IMR-90 (cell line): ENCODE measurements around the gene SLC6A4. TPM values are rescaled to one million over a fixed set of nuclear protein-coding genes. Genes with fewer than 3 reads are reported as not detected.

Experiments used
- ATAC-seq: fragments of 200-7000 bp; cut with Tn5 transposase; 2 replicates; pipeline ENCODE4 v1.9.1; 2020; ENCODE audit warnings: low read depth, mild to moderate bottlenecking, moderate library complexity
- BruUV-seq: library from RNA; stranded (reverse); fragments of 400-500 nt; replicated peaks from 2 replicates; lab custom pipeline; 2021; lab: Mats Ljungman, UMichigan
- CTCF ChIA-PET: fragments of 300-600 bp; formaldehyde crosslinking; extraction: SDS; loops from one replicate; lab custom pipeline; 2021; ENCODE audit warnings: antibody characterized with exemption; lab: Yijun Ruan, JAX
- POLR2A ChIA-PET: fragments of 300-600 bp; sonication (Branson Sonifier 250); formaldehyde crosslinking; loops from one replicate; lab custom pipeline; 2022; ENCODE audit warnings: antibody characterized with exemption; ENCODE audit not compliant: unreplicated experiment; lab: Charles Lee
- DNase-seq: peaks from one replicate; pipeline ENCODE4 v3.0.0; 2013
- H2AFZ ChIP-seq: replicated peaks from 2 replicates; pipeline ENCODE3; 2013; ENCODE audit warnings: low read length, mild to moderate bottlenecking; ENCODE audit not compliant: poor library complexity
- H2AK5ac ChIP-seq: 2 replicates; pipeline ENCODE4 v1.6.1; 2013; ENCODE audit warnings: low read depth, low read length, inconsistent platforms
- H2AK9ac ChIP-seq: replicated peaks from 2 replicates; pipeline ENCODE3; 2013; ENCODE audit warnings: mild to moderate bottlenecking, low read depth, low read length, moderate library complexity; ENCODE audit not compliant: poor library complexity
- H2BK120ac ChIP-seq: 2 replicates; pipeline ENCODE4 v1.6.1; 2013; ENCODE audit warnings: low read depth, low read length, inconsistent platforms
- H2BK15ac ChIP-seq: 3 replicates; pipeline ENCODE4 v1.6.1; 2013; ENCODE audit warnings: low read depth, low read length, inconsistent platforms
- H2BK20ac ChIP-seq: 2 replicates; pipeline ENCODE4 v1.6.1; 2013; ENCODE audit warnings: low read depth, mild to moderate bottlenecking, inconsistent platforms, low read length, moderate library complexity
- H2BK5ac ChIP-seq: 2 replicates; pipeline ENCODE4 v1.6.1; 2013; ENCODE audit warnings: mild to moderate bottlenecking, low read depth, low read length, inconsistent platforms; ENCODE audit not compliant: poor library complexity, severe bottlenecking
- H3K14ac ChIP-seq: replicated peaks from 2 replicates; pipeline ENCODE4 v1.6.1; 2013; ENCODE audit warnings: low read depth, low read length, inconsistent platforms
- H3K18ac ChIP-seq: 2 replicates; pipeline ENCODE4 v1.6.1; 2013; ENCODE audit warnings: low read depth, low read length, control low read depth
- H3K23ac ChIP-seq: 2 replicates; pipeline ENCODE4 v1.6.1; 2013; ENCODE audit warnings: low read depth, low read length, inconsistent platforms
- H3K27ac ChIP-seq: 2 replicates; pipeline ENCODE4 v1.5.1; 2013; ENCODE audit warnings: mild to moderate bottlenecking, control low read depth, low read length; ENCODE audit not compliant: insufficient read depth
- H3K27me3 ChIP-seq: 2 replicates; pipeline ENCODE4 v1.6.1; 2013; ENCODE audit warnings: low read length; ENCODE audit not compliant: control insufficient read depth, insufficient read depth
- H3K36me3 ChIP-seq: 2 replicates; pipeline ENCODE4 v1.6.1; 2013; ENCODE audit warnings: low read length, mixed read lengths; ENCODE audit not compliant: control insufficient read depth, insufficient read depth
- H3K4ac ChIP-seq: 2 replicates; pipeline ENCODE4 v1.6.1; 2013; ENCODE audit warnings: low read depth, low read length, inconsistent platforms
- H3K4me1 ChIP-seq: 2 replicates; pipeline ENCODE4 v1.6.1; 2013; ENCODE audit warnings: low read length, mixed read lengths; ENCODE audit not compliant: control insufficient read depth, insufficient read depth
- H3K4me2 ChIP-seq: 2 replicates; pipeline ENCODE4 v1.6.1; 2013; ENCODE audit warnings: low read depth, mild to moderate bottlenecking, control low read depth, low read length, moderate library complexity
- H3K4me3 ChIP-seq: 2 replicates; pipeline ENCODE4 v1.5.1; 2013; ENCODE audit warnings: low read depth, mild to moderate bottlenecking, control low read depth, low read length, moderate library complexity; ENCODE audit not compliant: insufficient read depth
- H3K56ac ChIP-seq: 2 replicates; pipeline ENCODE4 v1.6.1; 2013; ENCODE audit warnings: low read length, inconsistent platforms; ENCODE audit not compliant: insufficient read depth; ENCODE audit errors: extremely low read depth
- H3K79me1 ChIP-seq, 2 experiments: 2 replicates each; pipeline ENCODE4 v1.6.1; 2013; ENCODE audit warnings: low read length in 2 of 2, inconsistent platforms in 1 of 2, low read depth in 1 of 2
- H3K9ac ChIP-seq: 2 replicates; pipeline ENCODE4 v1.6.1; 2013; ENCODE audit warnings: low read depth, low read length, control low read depth
- H3K9me1 ChIP-seq: 2 replicates; pipeline ENCODE4 v1.6.1; 2013; ENCODE audit warnings: low read length, inconsistent platforms; ENCODE audit not compliant: insufficient read depth
- H3K9me3 ChIP-seq: 2 replicates; pipeline ENCODE4 v1.6.1; 2013; ENCODE audit warnings: low read length; ENCODE audit not compliant: control insufficient read depth, insufficient read depth
- H4K20me1 ChIP-seq: 2 replicates; pipeline ENCODE4 v1.6.1; 2013; ENCODE audit warnings: low read length, inconsistent platforms; ENCODE audit not compliant: insufficient read depth
- H4K5ac ChIP-seq: 2 replicates; pipeline ENCODE4 v1.6.1; 2013; ENCODE audit warnings: mild to moderate bottlenecking, low read depth, low read length, control low read depth
- H4K8ac ChIP-seq, 2 experiments: 2 replicates each; pipeline ENCODE4 v1.6.1; 2013; ENCODE audit warnings: low read depth in 2 of 2, low read length in 2 of 2, control low read depth in 1 of 2, inconsistent platforms in 1 of 2
- H4K91ac ChIP-seq: 2 replicates; pipeline ENCODE4 v1.6.1; 2013; ENCODE audit warnings: low read depth, low read length, inconsistent platforms; ENCODE audit not compliant: insufficient read depth
- BHLHE40 ChIP-seq: fragments of 150-350 bp; IDR thresholded peaks from 2 replicates; pipeline ENCODE4 v1.6.1; 2016; ENCODE audit warnings: mild to moderate bottlenecking, low read depth, low read length
- CEBPB ChIP-seq: IDR thresholded peaks from 2 replicates; pipeline ENCODE4 v1.6.1; 2012; ENCODE audit warnings: low read depth, low read length, improper control_type of control experiment
- CHD1 ChIP-seq: IDR thresholded peaks from 2 replicates; pipeline ENCODE4 v1.6.1; 2012; ENCODE audit warnings: low read depth, low read length, improper control_type of control experiment
- FOS ChIP-seq: fragments of 150-350 bp; IDR thresholded peaks from 2 replicates; pipeline ENCODE4 v1.6.1; 2016; ENCODE audit warnings: low read depth, low read length
- MAFK ChIP-seq: IDR thresholded peaks from 2 replicates; pipeline ENCODE4 v1.6.1; 2012; ENCODE audit warnings: low read depth, low read length, improper control_type of control experiment
- MAZ ChIP-seq: IDR thresholded peaks from 2 replicates; pipeline ENCODE4 v1.6.1; 2012; ENCODE audit warnings: low read depth, mild to moderate bottlenecking, low read length, improper control_type of control experiment, moderate library complexity, borderline replicate concordance
- MXI1 ChIP-seq: IDR thresholded peaks from 2 replicates; pipeline ENCODE4 v1.6.1; 2012; ENCODE audit warnings: low read depth, mild to moderate bottlenecking, low read length, moderate library complexity, borderline replicate concordance
- NFE2L2 ChIP-seq: fragments of 150-350 bp; IDR thresholded peaks from 2 replicates; pipeline ENCODE4 v1.6.1; 2016; ENCODE audit warnings: low read depth, mild to moderate bottlenecking, low read length
- POLR2A ChIP-seq: IDR thresholded peaks from 2 replicates; pipeline ENCODE4 v1.6.1; 2012; ENCODE audit warnings: mild to moderate bottlenecking, low read depth, low read length
- RAD21 ChIP-seq: IDR thresholded peaks from 2 replicates; pipeline ENCODE4 v1.6.1; 2012; ENCODE audit warnings: low read length, improper control_type of control experiment
- RCOR1 ChIP-seq: IDR thresholded peaks from 2 replicates; pipeline ENCODE4 v1.6.1; 2012; ENCODE audit warnings: mild to moderate bottlenecking, low read length, improper control_type of control experiment; ENCODE audit not compliant: insufficient replicate concordance
- RFX5 ChIP-seq: IDR thresholded peaks from 2 replicates; pipeline ENCODE4 v1.8.0; 2012; ENCODE audit warnings: low read depth, mild to moderate bottlenecking, low read length, moderate library complexity
- SMC3 ChIP-seq: fragments of 150-350 bp; IDR thresholded peaks from 2 replicates; pipeline ENCODE4 v1.6.1; 2016; ENCODE audit warnings: low read depth, mild to moderate bottlenecking, antibody characterized with exemption, low read length, moderate library complexity
- WGBS, 2 experiments: methylation state at CpG; one replicate each; pipeline versions ENCODE4 v1.1.5 to v1.1.7; 2013; ENCODE audit warnings: missing lambda C conversion rate in 2 of 2; ENCODE audit not compliant: insufficient read length in 1 of 2; ENCODE audit errors: extremely low coverage in 2 of 2; 5-methylcytosine and 5-hydroxymethylcytosine counted together
- dilution Hi-C: fragments of 300-500 bp; cut with HindIII; formaldehyde crosslinking; loops from one replicate; pipeline ENCODE4 v1.14.3; 2018; ENCODE audit warnings: low sequenced_read_pairs; ENCODE audit not compliant: unreplicated experiment
- in situ Hi-C: fragments of 300-500 bp; cut with MboI; formaldehyde crosslinking; loops from 3 replicates; pipeline ENCODE4 v1.14.3; 2019; ENCODE audit warnings: low sequenced_read_pairs, inconsistent platforms, mixed read lengths
- intact Hi-C: fragments of 100-400 bp; cut with micrococcal nuclease; formaldehyde crosslinking; loops from 2 replicates; pipeline ENCODE4 v1.10.0; 2022
- polyA plus RNA-seq, 3 experiments: library from polyadenylated mRNA; depleted of rRNA; stranded (reverse); fragments of >200 nt; gene quantifications; 2 replicates each; pipeline ENCODE4 v1.2.3, GENCODE V29; 2012; ENCODE audit warnings: low replicate concordance in 1 of 3
- total RNA-seq: library from RNA; depleted of rRNA; stranded (reverse); fragments of >200 nt; gene quantifications from 2 replicates; pipeline ENCODE4 v1.2.3, GENCODE V29; 2012
- TF ChIP-seq, protein P1 (sequence below): fragments of 150-350 bp; IDR thresholded peaks from 2 replicates; pipeline ENCODE4 v1.6.1; 2017; ENCODE audit warnings: mild to moderate bottlenecking, antibody characterized with exemption, low read length, low read depth
- TF ChIP-seq, protein P2 (sequence below): conservative IDR thresholded peaks from 2 replicates; pipeline ENCODE4 v1.5.1; 2012; ENCODE audit warnings: mild to moderate bottlenecking, low read depth, low read length, improper control_type of control experiment
- TF ChIP-seq, protein P3 (sequence below): fragments of 150-350 bp; IDR thresholded peaks from 2 replicates; pipeline ENCODE4 v1.6.1; 2016; ENCODE audit warnings: low read depth, mild to moderate bottlenecking, low read length, moderate library complexity, borderline replicate concordance

The SLC6A4 gene
- total and polyA plus RNA-seq, 2 of the 4 experiments (the other 2 are of a cell fraction): under 0.01 TPM; not detected in 1

DNA sequence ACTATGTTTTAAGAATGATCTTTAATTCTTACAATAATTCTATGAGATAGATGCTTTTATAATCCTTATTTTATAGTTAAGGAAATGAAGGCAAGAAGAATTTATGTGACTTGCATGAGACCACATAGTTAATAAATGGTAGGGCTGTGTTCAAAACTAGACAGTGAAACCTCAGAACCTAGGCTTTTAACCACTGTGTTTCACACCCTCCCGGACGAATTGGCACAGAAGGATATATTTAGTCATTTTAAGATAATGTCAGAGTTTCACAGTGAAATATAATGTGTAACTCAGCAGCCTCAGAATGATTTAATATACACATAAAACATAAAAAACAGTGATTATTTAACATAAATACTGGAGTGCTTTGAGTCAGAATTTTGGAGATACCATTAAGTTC is 61.8 kb downstream of the SLC6A4 start:
- Histone ChIP-seq H2AK9ac (no peak overlapping the region), H2AK5ac (no peak overlapping the region), H2AFZ (no peak overlapping the region), H3K4ac (no peak overlapping the region), H3K56ac (no peak overlapping the region), H3K79me1 (peaks cover 17 to 35% of the 10 kb centered on the region in 2 experiments), H4K20me1 (0 out of 2 replicates have a peak, but pooled peaks cover 5% of the 10 kb centered on the region), H4K8ac (no peak overlapping the region), H3K9me1 (no peaks in the 10 kb centered on the region), H3K23ac (no peak overlapping the region), H3K36me3 (peaks cover 10% of the 10 kb centered on the region), H2BK5ac (no peak overlapping the region), H3K18ac (no peak overlapping the region), H3K9ac (no peak overlapping the region), H4K5ac (no peak overlapping the region), H3K27me3 (no peaks in the 10 kb centered on the region), H2BK20ac (no peak overlapping the region), H3K14ac (no peak overlapping the region), H4K91ac (no peak overlapping the region), H3K27ac (no peak overlapping the region), H2BK15ac (no peak overlapping the region), H3K4me2 (no peak overlapping the region), H3K4me3 (no peak overlapping the region), H3K9me3 (no peaks in the 10 kb centered on the region), H2BK120ac (no peak overlapping the region), H3K4me1 (no peaks in the 10 kb centered on the region)
- DNase-seq (no peak), ATAC-seq (no peak)
- intact Hi-C loops (no loop called here), in situ Hi-C loops (no loop called here), dilution Hi-C loops (no loop called here)
- no TSS peak for BruUV-seq
- TF ChIP-seq MAZ (no peak), POLR2A (no peak), NFE2L2 (no peak), FOS (no peak), MAFK (no peak), CHD1 (no peak), CEBPB (no peak), RAD21 (no peak), SMC3 (no peak), MXI1 (no peak), BHLHE40 (no peak), RCOR1 (no peak), RFX5 (no peak)
- TF ChIP-seq, protein P1, sequence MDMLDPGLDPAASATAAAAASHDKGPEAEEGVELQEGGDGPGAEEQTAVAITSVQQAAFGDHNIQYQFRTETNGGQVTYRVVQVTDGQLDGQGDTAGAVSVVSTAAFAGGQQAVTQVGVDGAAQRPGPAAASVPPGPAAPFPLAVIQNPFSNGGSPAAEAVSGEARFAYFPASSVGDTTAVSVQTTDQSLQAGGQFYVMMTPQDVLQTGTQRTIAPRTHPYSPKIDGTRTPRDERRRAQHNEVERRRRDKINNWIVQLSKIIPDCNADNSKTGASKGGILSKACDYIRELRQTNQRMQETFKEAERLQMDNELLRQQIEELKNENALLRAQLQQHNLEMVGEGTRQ: no peak
- TF ChIP-seq, protein P2, sequence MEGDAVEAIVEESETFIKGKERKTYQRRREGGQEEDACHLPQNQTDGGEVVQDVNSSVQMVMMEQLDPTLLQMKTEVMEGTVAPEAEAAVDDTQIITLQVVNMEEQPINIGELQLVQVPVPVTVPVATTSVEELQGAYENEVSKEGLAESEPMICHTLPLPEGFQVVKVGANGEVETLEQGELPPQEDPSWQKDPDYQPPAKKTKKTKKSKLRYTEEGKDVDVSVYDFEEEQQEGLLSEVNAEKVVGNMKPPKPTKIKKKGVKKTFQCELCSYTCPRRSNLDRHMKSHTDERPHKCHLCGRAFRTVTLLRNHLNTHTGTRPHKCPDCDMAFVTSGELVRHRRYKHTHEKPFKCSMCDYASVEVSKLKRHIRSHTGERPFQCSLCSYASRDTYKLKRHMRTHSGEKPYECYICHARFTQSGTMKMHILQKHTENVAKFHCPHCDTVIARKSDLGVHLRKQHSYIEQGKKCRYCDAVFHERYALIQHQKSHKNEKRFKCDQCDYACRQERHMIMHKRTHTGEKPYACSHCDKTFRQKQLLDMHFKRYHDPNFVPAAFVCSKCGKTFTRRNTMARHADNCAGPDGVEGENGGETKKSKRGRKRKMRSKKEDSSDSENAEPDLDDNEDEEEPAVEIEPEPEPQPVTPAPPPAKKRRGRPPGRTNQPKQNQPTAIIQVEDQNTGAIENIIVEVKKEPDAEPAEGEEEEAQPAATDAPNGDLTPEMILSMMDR: no peak
- TF ChIP-seq, protein P3, sequence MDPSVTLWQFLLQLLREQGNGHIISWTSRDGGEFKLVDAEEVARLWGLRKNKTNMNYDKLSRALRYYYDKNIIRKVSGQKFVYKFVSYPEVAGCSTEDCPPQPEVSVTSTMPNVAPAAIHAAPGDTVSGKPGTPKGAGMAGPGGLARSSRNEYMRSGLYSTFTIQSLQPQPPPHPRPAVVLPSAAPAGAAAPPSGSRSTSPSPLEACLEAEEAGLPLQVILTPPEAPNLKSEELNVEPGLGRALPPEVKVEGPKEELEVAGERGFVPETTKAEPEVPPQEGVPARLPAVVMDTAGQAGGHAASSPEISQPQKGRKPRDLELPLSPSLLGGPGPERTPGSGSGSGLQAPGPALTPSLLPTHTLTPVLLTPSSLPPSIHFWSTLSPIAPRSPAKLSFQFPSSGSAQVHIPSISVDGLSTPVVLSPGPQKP: no peak
- CTCF ChIA-PET: no interaction called here
- POLR2A ChIA-PET: no interaction called here
- WGBS, 2 experiments: no CpG with 5 or more reads among the region's 2 CpGs
